Fibroblast of lung (primary cell): Measurements from ENCODE around the gene ZNRF1. TPM values are rescaled to one million over a fixed set of nuclear protein-coding genes. Genes with fewer than 3 reads are reported as not detected.

Experiments used
- DNase-seq, 2 donors: peaks; one replicate each; pipeline versions ENCODE4 v3.0.0 to v3.0.0-alpha.2; 2010; ENCODE audit warnings: low read depth in 2 of 2
- H2AFZ ChIP-seq: 2 replicates; pipeline ENCODE4 v1.5.1; 2012; ENCODE audit warnings: low read length, control low read depth, inconsistent platforms
- H3K27ac ChIP-seq: 2 replicates; pipeline ENCODE4 v1.5.1; 2011; ENCODE audit warnings: low read length, control low read depth; ENCODE audit not compliant: insufficient read depth
- H3K27me3 ChIP-seq: 2 replicates; pipeline ENCODE4 v1.5.1; 2011; ENCODE audit warnings: mild to moderate bottlenecking, low read length; ENCODE audit not compliant: control insufficient read depth, insufficient read depth
- H3K36me3 ChIP-seq: 2 replicates; pipeline ENCODE4 v1.5.1; 2011; ENCODE audit warnings: low read length; ENCODE audit not compliant: control insufficient read depth, insufficient read depth
- H3K4me1 ChIP-seq: 2 replicates; pipeline ENCODE4 v1.5.1; 2011; ENCODE audit warnings: low read length; ENCODE audit not compliant: control insufficient read depth, insufficient read depth; ENCODE audit errors: extremely low read depth
- H3K4me2 ChIP-seq: 2 replicates; pipeline ENCODE4 v1.5.1; 2011; ENCODE audit warnings: low read length, control low read depth; ENCODE audit not compliant: insufficient read depth; ENCODE audit errors: extremely low read depth
- H3K4me3 ChIP-seq, 4 experiments: fragments of 200-600 bp in 1 of 4; sonication (generic) in 1 of 4; replicated peaks in 1 of 4; 2 replicates each; pipeline ENCODE4 v1.5.1; 2011 to 2016; ENCODE audit warnings: low read length in 4 of 4, low read depth in 3 of 4, mild to moderate bottlenecking in 3 of 4, control low read depth in 2 of 4, inconsistent platforms in 1 of 4, mixed read lengths in 1 of 4; ENCODE audit not compliant: insufficient read depth in 1 of 4; ENCODE audit errors: control extremely low read depth in 1 of 4
- H3K79me2 ChIP-seq: 2 replicates; pipeline ENCODE4 v1.5.1; 2012; ENCODE audit warnings: mild to moderate bottlenecking, low read length, inconsistent platforms; ENCODE audit not compliant: control insufficient read depth, insufficient read depth
- H3K9ac ChIP-seq: 2 replicates; pipeline ENCODE4 v1.5.1; 2011; ENCODE audit warnings: mild to moderate bottlenecking, low read length, control low read depth; ENCODE audit not compliant: insufficient read depth
- H3K9me3 ChIP-seq: 2 replicates; pipeline ENCODE4 v1.5.1; 2012; ENCODE audit warnings: low read depth, low read length; ENCODE audit not compliant: control insufficient read depth, insufficient read depth
- H4K20me1 ChIP-seq: 2 replicates; pipeline ENCODE4 v1.5.1; 2011; ENCODE audit warnings: low read length; ENCODE audit not compliant: control insufficient read depth, insufficient read depth; ENCODE audit errors: extremely low read depth
- EZH2 ChIP-seq: IDR thresholded peaks from 2 replicates; pipeline ENCODE4 v1.5.1; 2012; ENCODE audit warnings: low read length, control low read depth, mild to moderate bottlenecking; ENCODE audit errors: missing control alignments
- polyA plus RNA-seq, 2 donors: library from polyadenylated mRNA; depleted of rRNA in 1 of 2; stranded (reverse) in 1 of 2; unstranded in 1 of 2; fragments of >200 nt; gene quantifications; 2 replicates each; pipeline ENCODE4 v1.2.1, GENCODE V29; 2011 to 2012; ENCODE audit warnings: missing spikeins in 1 of 2
- total RNA-seq: library from RNA; depleted of rRNA; stranded (reverse); fragments of >200 nt; gene quantifications from 2 replicates; pipeline ENCODE4 v1.2.1, GENCODE V29; 2014
- TF ChIP-seq, protein P1 (sequence below), 2 donors: IDR thresholded peaks in 1 of 2; conservative IDR thresholded peaks in 1 of 2; 1 replicate in 1 of 2; 2 replicates in 1 of 2; pipeline ENCODE4 v1.5.1; 2011 to 2012; ENCODE audit warnings: low read length in 2 of 2, control low read depth in 1 of 2, inconsistent platforms in 1 of 2, low read depth in 1 of 2, mild to moderate bottlenecking in 1 of 2

ZNRF1 gene
- total and polyA plus RNA-seq, 2 donors (not counting 1 experiment from before 2014, with no cell fraction given), result 21.0 to 21.1 TPM

DNA sequence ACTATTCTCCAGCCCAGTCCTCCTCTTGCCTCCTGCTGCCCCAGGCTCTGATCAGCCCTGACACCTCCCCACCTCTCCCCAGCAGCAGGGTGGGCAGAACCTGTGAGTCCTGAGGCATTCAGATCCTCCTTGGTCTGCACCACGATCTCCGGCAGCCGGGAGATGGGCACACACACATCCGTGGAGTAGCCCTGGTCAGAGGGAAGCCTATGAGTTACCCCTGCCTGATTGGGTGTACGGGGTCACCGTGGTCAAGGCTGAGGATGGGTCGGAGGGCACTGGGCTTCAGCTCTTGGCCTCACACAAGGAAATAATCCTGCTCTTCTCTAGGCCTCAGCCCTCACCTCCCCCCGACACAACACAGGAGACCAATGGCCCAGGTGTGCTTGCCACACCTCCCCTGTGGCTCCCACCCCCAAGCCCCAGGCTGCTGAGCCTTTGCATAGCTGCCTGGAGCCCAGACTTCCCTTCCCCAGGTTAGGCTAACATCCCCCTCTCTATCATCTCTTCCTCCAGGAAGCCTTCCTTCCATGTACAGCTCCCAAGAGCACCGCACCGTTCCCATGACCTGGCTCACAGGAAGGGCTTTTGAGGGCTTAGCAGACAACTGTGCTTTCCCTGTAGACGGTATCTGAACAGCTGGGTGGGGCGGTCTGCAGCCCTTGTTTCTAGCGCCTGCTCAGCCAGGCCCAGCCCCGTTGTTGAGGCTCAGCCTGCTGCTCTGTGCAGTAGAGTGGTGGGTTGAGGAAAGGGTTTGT lies 114.1 kb downstream of the ZNRF1 start:
- no peaks in the 10 kb centered on the region for H3K27me3 ChIP-seq
- H3K79me2 ChIP-seq, result no peaks in the 10 kb centered on the region
- H3K36me3 ChIP-seq, result no peaks in the 10 kb centered on the region
- no peak overlapping the region for H2AFZ ChIP-seq
- H4K20me1 ChIP-seq, result no peaks in the 10 kb centered on the region
- no peak overlapping the region for H3K27ac ChIP-seq
- no peak overlapping the region for H3K4me2 ChIP-seq
- H3K4me3 ChIP-seq, result no peak overlapping the region
- TF ChIP-seq, protein P1, sequence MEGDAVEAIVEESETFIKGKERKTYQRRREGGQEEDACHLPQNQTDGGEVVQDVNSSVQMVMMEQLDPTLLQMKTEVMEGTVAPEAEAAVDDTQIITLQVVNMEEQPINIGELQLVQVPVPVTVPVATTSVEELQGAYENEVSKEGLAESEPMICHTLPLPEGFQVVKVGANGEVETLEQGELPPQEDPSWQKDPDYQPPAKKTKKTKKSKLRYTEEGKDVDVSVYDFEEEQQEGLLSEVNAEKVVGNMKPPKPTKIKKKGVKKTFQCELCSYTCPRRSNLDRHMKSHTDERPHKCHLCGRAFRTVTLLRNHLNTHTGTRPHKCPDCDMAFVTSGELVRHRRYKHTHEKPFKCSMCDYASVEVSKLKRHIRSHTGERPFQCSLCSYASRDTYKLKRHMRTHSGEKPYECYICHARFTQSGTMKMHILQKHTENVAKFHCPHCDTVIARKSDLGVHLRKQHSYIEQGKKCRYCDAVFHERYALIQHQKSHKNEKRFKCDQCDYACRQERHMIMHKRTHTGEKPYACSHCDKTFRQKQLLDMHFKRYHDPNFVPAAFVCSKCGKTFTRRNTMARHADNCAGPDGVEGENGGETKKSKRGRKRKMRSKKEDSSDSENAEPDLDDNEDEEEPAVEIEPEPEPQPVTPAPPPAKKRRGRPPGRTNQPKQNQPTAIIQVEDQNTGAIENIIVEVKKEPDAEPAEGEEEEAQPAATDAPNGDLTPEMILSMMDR (conservative IDR thresholded peaks at IDR 0.05 in 1 of 2, IDR thresholded peaks at IDR 0.05 in 1 of 2; ENCODE audit: low read depth in 1 of 2, low read length in 2 of 2), result no peak
- TF ChIP-seq EZH2, result no peak
- H3K4me1 ChIP-seq, result peaks cover 30% of the 10 kb centered on the region
- no peaks in the 10 kb centered on the region for H3K9me3 ChIP-seq
- DNase-seq, result no peak
- H3K9ac ChIP-seq, result no peak overlapping the region

DNA sequence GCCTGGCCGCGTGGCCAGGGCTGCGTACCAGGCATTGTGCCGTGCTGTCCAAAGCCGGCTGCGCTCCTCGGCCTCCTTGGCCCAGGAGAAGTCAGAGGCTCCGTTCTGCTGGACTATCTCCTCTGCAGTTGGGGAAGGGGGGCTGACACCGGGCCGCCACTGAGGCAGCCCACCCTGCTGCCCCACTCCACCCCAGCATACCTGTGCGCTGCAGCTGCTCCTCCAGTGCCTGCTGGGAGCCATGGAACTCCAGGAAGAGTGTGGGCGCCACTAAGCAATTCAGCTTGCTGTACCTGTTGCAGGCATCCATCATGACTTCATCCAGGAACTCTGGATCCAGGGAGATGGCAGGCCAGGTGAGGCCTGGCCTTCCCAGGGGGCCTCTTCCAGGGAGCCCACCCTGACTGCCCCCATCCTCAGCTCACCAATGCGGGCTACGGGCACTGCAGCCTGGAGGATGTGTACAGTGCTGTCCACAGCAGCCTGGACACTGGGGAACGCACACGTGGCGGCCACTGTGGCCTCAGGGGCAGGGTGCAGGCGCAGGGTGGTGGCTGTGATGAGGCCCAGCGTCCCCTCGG lies 114.8 kb downstream of the ZNRF1 start:
- Histone ChIP-seq H2AFZ (no peak overlapping the region), H3K4me2 (no peak overlapping the region), H3K9ac (no peak overlapping the region), H3K36me3 (no peaks in the 10 kb centered on the region), H3K79me2 (no peaks in the 10 kb centered on the region), H3K27me3 (no peaks in the 10 kb centered on the region), H3K4me3 (no peak overlapping the region), H3K9me3 (no peaks in the 10 kb centered on the region), H4K20me1 (no peaks in the 10 kb centered on the region), H3K27ac (no peak overlapping the region), H3K4me1 (peaks cover 27% of the 10 kb centered on the region)
- TF ChIP-seq, protein P1 (conservative IDR thresholded peaks at IDR 0.05 in 1 of 2, IDR thresholded peaks at IDR 0.05 in 1 of 2; ENCODE audit: low read depth in 1 of 2, low read length in 2 of 2), result no peak
- no peak for TF ChIP-seq EZH2
- no peak for DNase-seq

DNA sequence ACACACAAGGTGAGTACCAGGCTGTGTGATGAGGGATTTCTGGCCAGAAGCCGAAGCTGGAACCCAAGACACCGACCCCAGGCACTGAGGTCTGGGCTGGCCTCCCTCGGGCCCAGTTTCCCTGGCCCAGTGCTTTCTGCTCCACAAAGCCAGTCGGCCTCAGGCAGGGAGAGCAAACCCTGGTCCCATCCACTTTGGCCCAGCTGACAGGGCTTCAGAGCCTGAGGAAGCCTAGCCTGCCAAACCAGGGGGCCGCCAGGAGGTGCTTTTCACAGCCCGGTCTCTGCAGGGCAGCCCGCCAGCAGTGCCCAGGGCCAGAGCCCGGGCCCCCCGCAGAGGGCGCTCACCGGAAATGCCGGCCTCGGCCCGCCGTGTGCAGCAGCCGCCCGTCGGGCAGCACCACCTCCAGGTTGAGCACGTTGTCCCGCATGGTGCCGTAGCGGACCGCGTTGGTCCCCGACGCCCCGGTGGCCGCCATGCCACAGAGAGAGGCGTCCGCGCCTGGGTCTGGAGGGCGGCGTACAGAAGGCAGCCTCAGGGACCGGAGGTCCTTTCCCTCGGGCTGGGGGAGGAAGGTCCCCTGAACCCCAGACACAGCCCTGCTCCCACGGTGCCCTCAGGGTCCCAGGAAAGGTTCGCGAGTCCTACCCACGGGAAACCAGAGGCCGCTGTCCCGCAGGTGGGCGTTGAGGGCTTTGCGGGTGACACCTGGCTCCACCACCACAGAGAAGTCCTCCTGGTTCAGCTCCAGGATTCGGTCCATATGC lies 115.5 kb downstream of the ZNRF1 start:
- no peak overlapping the region for H3K4me2 ChIP-seq
- no peaks in the 10 kb centered on the region for H4K20me1 ChIP-seq
- no peak overlapping the region for H3K4me3 ChIP-seq
- no peak overlapping the region for H3K27ac ChIP-seq
- peaks cover 22% of the 10 kb centered on the region for H3K4me1 ChIP-seq
- H3K27me3 ChIP-seq, result no peaks in the 10 kb centered on the region
- TF ChIP-seq, protein P1 (conservative IDR thresholded peaks at IDR 0.05 in 1 of 2, IDR thresholded peaks at IDR 0.05 in 1 of 2; ENCODE audit: low read depth in 1 of 2, low read length in 2 of 2), result no peak
- no peak for TF ChIP-seq EZH2
- no peaks in the 10 kb centered on the region for H3K79me2 ChIP-seq
- no peak overlapping the region for H2AFZ ChIP-seq
- H3K36me3 ChIP-seq, result no peaks in the 10 kb centered on the region
- no peak overlapping the region for H3K9ac ChIP-seq
- DNase-seq, result no peak
- H3K9me3 ChIP-seq, result no peaks in the 10 kb centered on the region
